Ishikawa (cell line): ENCODE measurements around the gene LIMD2.
A peak's percentile ranks its signal among the peaks of the same experiment; 100 is the strongest.

Source experiments
- CEBPB ChIP-seq: IDR thresholded peaks from 2 replicates; pipeline ENCODE4 v1.6.1; 2012
- CREB1 ChIP-seq: IDR thresholded peaks from 2 replicates; pipeline ENCODE4 v1.6.1; 2012; ENCODE audit warnings: low read depth
- EGR1 ChIP-seq: IDR thresholded peaks from 2 replicates; pipeline ENCODE4 v1.6.1; 2012
- EP300 ChIP-seq: IDR thresholded peaks from 2 replicates; pipeline ENCODE4 v1.6.1; 2012; ENCODE audit warnings: borderline replicate concordance
- FOXM1 ChIP-seq: IDR thresholded peaks from 2 replicates; pipeline ENCODE4 v1.6.1; 2012; ENCODE audit warnings: low read depth, borderline replicate concordance
- MAX ChIP-seq: IDR thresholded peaks from 2 replicates; pipeline ENCODE4 v1.6.1; 2012
- NFIC ChIP-seq: IDR thresholded peaks from 2 replicates; pipeline ENCODE4 v1.6.1; 2012
- RAD21 ChIP-seq: IDR thresholded peaks from 2 replicates; pipeline ENCODE4 v1.6.1; 2012; ENCODE audit warnings: low read depth
- TAF1 ChIP-seq: IDR thresholded peaks from 2 replicates; pipeline ENCODE4 v1.6.1; 2012; ENCODE audit warnings: low read depth, mild to moderate bottlenecking
- TCF12 ChIP-seq: IDR thresholded peaks from 2 replicates; pipeline ENCODE4 v1.6.1; 2012; ENCODE audit warnings: low read depth
- TEAD4 ChIP-seq: IDR thresholded peaks from 2 replicates; pipeline ENCODE4 v1.6.1; 2012
- USF1 ChIP-seq: IDR thresholded peaks from 2 replicates; pipeline ENCODE4 v1.6.1; 2012
- YY1 ChIP-seq: IDR thresholded peaks from 2 replicates; pipeline ENCODE4 v1.6.1; 2012; ENCODE audit warnings: low read depth
- ZBTB7A ChIP-seq: IDR thresholded peaks from 2 replicates; pipeline ENCODE4 v1.6.1; 2012; ENCODE audit warnings: low read depth
- TF ChIP-seq, protein P1 (sequence below): IDR thresholded peaks from 2 replicates; pipeline ENCODE4 v1.6.1; 2012; ENCODE audit warnings: low read depth, mild to moderate bottlenecking

The LIMD2 gene

GRCh38 chr17:63658366-63658765 lies 41.6 kb downstream of the LIMD2 start:
- no peak for TF ChIP-seq TAF1
- TF ChIP-seq ZBTB7A, result no peak
- TF ChIP-seq NFIC, result no peak

GRCh38 chr17:63657786-63658185 lies 42.1 kb downstream of the LIMD2 start:
- TF ChIP-seq USF1, result no peak
- TF ChIP-seq NFIC, result 0 out of 2 replicates have a peak, but pooled peaks have one; percentile 9
- no peak for TF ChIP-seq TCF12
- TF ChIP-seq MAX, result no peak

DNA sequence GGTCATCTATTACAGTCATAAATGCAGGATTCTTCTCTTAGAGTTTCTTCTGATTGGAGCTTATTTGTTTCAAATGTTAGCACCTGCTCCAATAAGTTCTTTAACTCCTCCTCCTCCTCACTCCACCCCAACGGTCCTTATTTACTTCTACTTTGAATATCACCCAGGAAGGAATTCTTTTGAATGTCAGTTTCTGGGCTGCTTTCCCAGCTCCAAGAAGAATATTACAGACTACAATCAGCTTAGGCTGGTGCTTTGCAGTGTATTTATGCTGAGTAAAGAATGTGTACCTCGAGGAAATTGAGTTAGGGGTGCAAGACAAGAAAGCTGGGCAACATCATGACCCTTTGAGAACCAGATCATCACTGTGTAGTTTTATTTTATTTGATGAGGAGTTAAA lies 46.9 kb downstream of the LIMD2 start:
- TF ChIP-seq RAD21 (no peak), TAF1 (no peak), TCF12 (no peak), NFIC (no peak), MAX (no peak), FOXM1 (no peak)

GRCh38 chr17:63652106-63652505 lies 47.8 kb downstream of the LIMD2 start:
- 0 out of 2 replicates have a peak, but pooled peaks have one; percentile 4 for TF ChIP-seq CEBPB
- TF ChIP-seq EP300, result no peak
- no peak for TF ChIP-seq TEAD4

- TF ChIP-seq EGR1, result no peak
- no peak for TF ChIP-seq EP300
- TF ChIP-seq TCF12, result no peak
- no peak for TF ChIP-seq CEBPB
- no peak for TF ChIP-seq MAX
- no peak for TF ChIP-seq FOXM1
These were observed 50.1 kb downstream of the LIMD2 start for GRCh38 chr17:63649813-63650212.

GRCh38 chr17:63647936-63648335 lies 52.0 kb downstream of the LIMD2 start:
- no peak for TF ChIP-seq CREB1
- no peak for TF ChIP-seq CEBPB
- TF ChIP-seq NFIC, result no peak
- TF ChIP-seq USF1, result no peak

DNA sequence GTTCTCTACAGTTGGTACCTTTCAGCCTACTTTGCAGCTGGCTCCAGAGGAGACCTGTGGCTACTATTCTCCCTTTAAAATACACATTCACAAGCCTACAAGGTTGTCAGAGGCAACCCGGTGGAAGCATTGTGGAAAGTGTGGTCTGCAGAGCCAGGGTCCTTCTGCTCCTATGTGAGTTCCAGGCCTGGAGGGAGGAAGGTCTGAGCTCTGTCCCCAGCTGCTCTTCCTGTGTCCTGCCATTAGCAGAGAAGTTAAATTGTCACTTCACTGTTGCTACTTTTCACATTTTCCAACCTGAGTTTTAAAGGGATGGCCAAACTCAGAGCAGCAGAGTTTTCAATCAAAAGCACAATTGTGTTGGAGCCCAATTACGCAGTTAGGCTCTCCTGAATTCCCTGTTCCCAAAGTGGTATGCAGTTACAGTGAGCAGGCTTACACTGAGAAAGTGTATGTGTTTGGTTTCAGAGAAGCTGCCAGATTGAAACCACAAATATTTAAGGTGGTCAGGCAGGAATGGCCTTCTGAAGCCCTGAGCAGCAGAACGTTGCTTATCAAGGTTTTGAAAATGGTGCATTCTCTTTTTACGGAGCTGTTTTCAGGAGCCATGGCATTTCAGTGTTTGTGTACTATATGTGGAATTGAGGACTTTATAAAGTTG lies 52.7 kb downstream of the LIMD2 start:
- no peak for TF ChIP-seq TAF1
- TF ChIP-seq RAD21, result no peak
- no peak for TF ChIP-seq EGR1
- no peak for TF ChIP-seq ZBTB7A
- TF ChIP-seq NFIC, result no peak

DNA sequence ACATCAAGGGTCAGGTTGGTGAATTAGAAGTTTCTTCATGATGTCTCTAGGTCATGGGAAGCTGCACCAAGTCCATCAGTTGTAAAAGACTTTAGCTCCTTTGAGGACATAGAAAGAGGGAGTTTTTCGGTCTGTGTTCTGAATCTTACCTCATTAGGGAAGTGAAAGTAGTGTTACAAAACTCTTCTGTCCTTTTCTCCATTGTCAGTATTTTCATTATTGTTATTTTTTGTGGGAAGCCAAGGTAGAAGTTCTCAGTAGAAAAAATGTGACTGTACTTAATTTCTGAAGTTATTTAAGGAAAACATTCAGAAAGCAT lies 53.5 kb downstream of the LIMD2 start:
- no peak for TF ChIP-seq TEAD4
- no peak for TF ChIP-seq CEBPB
- TF ChIP-seq EGR1, result no peak
- TF ChIP-seq, protein P1, sequence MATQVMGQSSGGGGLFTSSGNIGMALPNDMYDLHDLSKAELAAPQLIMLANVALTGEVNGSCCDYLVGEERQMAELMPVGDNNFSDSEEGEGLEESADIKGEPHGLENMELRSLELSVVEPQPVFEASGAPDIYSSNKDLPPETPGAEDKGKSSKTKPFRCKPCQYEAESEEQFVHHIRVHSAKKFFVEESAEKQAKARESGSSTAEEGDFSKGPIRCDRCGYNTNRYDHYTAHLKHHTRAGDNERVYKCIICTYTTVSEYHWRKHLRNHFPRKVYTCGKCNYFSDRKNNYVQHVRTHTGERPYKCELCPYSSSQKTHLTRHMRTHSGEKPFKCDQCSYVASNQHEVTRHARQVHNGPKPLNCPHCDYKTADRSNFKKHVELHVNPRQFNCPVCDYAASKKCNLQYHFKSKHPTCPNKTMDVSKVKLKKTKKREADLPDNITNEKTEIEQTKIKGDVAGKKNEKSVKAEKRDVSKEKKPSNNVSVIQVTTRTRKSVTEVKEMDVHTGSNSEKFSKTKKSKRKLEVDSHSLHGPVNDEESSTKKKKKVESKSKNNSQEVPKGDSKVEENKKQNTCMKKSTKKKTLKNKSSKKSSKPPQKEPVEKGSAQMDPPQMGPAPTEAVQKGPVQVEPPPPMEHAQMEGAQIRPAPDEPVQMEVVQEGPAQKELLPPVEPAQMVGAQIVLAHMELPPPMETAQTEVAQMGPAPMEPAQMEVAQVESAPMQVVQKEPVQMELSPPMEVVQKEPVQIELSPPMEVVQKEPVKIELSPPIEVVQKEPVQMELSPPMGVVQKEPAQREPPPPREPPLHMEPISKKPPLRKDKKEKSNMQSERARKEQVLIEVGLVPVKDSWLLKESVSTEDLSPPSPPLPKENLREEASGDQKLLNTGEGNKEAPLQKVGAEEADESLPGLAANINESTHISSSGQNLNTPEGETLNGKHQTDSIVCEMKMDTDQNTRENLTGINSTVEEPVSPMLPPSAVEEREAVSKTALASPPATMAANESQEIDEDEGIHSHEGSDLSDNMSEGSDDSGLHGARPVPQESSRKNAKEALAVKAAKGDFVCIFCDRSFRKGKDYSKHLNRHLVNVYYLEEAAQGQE, result no peak
- no peak for TF ChIP-seq ZBTB7A
- no peak for TF ChIP-seq RAD21
- TF ChIP-seq FOXM1, result no peak
- TF ChIP-seq YY1, result no peak
- no peak for TF ChIP-seq NFIC
- no peak for TF ChIP-seq EP300
- no peak for TF ChIP-seq TAF1
- TF ChIP-seq TCF12, result no peak
- no peak for TF ChIP-seq USF1
- TF ChIP-seq CREB1, result no peak
- TF ChIP-seq MAX, result no peak
